ENCODE measurements around the gene PCDH19. TPM values are rescaled to one million over a fixed set of nuclear protein-coding genes. Genes with fewer than 3 reads are reported as not detected.

The PCDH19 gene
- total RNA-seq, 1 donor from 2014 or later, result 0.04 TPM

- Histone ChIP-seq H3K27me3 (ENCODE audit: control insufficient read depth, insufficient read depth, low read length) (peaks cover 43% of the 10 kb centered on the region), H3K36me3 (ENCODE audit: control insufficient read depth, insufficient read depth, low read length) (no peaks in the 10 kb centered on the region), H3K4me3 (ENCODE audit: low read depth, low read length) (no peak overlapping the region)
- TF ChIP-seq CTCF (IDR thresholded peaks at IDR 0.05; ENCODE audit: insufficient read depth, low read length, poor library complexity, severe bottlenecking), result no peak
- no peak for DNase-seq (ENCODE audit: low read depth)
Observed at GRCh38 chrX:100411802-100412715, 2.0 kb upstream of the PCDH19 start.

GRCh38 chrX:100410901-100411801 is 1.1 kb upstream of the PCDH19 start:
- no peak for TF ChIP-seq CTCF (IDR thresholded peaks at IDR 0.05; ENCODE audit: insufficient read depth, low read length, poor library complexity, severe bottlenecking)
- Histone ChIP-seq H3K27me3 (ENCODE audit: control insufficient read depth, insufficient read depth, low read length) (peaks cover 50% of the 10 kb centered on the region), H3K36me3 (ENCODE audit: control insufficient read depth, insufficient read depth, low read length) (no peaks in the 10 kb centered on the region), H3K4me3 (ENCODE audit: low read depth, low read length) (no peak overlapping the region)
- DNase-seq (ENCODE audit: low read depth), result no peak

GRCh38 chrX:100408713-100409609 is 1.1 kb downstream of the PCDH19 start:
- DNase-seq (ENCODE audit: low read depth), result no peak
- peaks cover 52% of the 10 kb centered on the region for H3K27me3 ChIP-seq (ENCODE audit: control insufficient read depth, insufficient read depth, low read length)
- no peak for TF ChIP-seq CTCF (IDR thresholded peaks at IDR 0.05; ENCODE audit: insufficient read depth, low read length, poor library complexity, severe bottlenecking)
- no peaks in the 10 kb centered on the region for H3K36me3 ChIP-seq (ENCODE audit: control insufficient read depth, insufficient read depth, low read length)
- peak overlapping the region; percentile 28 for H3K4me3 ChIP-seq (ENCODE audit: low read depth, low read length)

- Histone ChIP-seq H3K36me3 (ENCODE audit: control insufficient read depth, insufficient read depth, low read length) (no peaks in the 10 kb centered on the region), H3K27me3 (ENCODE audit: control insufficient read depth, insufficient read depth, low read length) (peaks cover 53% of the 10 kb centered on the region), H3K4me3 (ENCODE audit: low read depth, low read length) (no peak overlapping the region)
- no peak for DNase-seq (ENCODE audit: low read depth)
- TF ChIP-seq CTCF (IDR thresholded peaks at IDR 0.05; ENCODE audit: insufficient read depth, low read length, poor library complexity, severe bottlenecking), result no peak
Observed at GRCh38 chrX:100407784-100408712, 2.0 kb downstream of the PCDH19 start.
